RWPE2 (cell line): ENCODE results near the gene CDK5RAP2.

Experiments used
- ATAC-seq: fragments of 200-7000 bp; cut with Tn5 transposase; 3 replicates; pipeline ENCODE4 v1.9.1; 2021; ENCODE audit warnings: low read depth
- DNase-seq: peaks from one replicate; pipeline ENCODE4 v3.0.0-alpha.2; 2020; ENCODE audit warnings: low spot score
- H3K27ac ChIP-seq: fragments of 450-650 bp; 2 replicates; pipeline ENCODE4 v1.5.1; 2017; ENCODE audit warnings: mild to moderate bottlenecking; ENCODE audit not compliant: poor library complexity, severe bottlenecking
- H3K27me3 ChIP-seq: fragments of 250-450 bp; sonication (Bioruptor Pico); 2 replicates; pipeline ENCODE4 v1.5.1; 2021; ENCODE audit warnings: mild to moderate bottlenecking, moderate library complexity; ENCODE audit not compliant: insufficient read depth, poor library complexity, severe bottlenecking
- H3K36me3 ChIP-seq: fragments of 250-450 bp; sonication (Bioruptor Pico); 2 replicates; pipeline ENCODE4 v1.5.1; 2020; ENCODE audit warnings: low read depth, mild to moderate bottlenecking, moderate library complexity
- H3K4me1 ChIP-seq: fragments of 250-450 bp; sonication (Bioruptor Pico); 2 replicates; pipeline ENCODE4 v1.5.1; 2021; ENCODE audit warnings: mild to moderate bottlenecking, moderate library complexity; ENCODE audit not compliant: insufficient read depth, poor library complexity, severe bottlenecking
- H3K4me3 ChIP-seq: fragments of 250-450 bp; sonication (Bioruptor Pico); 2 replicates; pipeline ENCODE4 v1.5.1; 2021; ENCODE audit warnings: mild to moderate bottlenecking, moderate library complexity; ENCODE audit not compliant: severe bottlenecking
- H3K9me3 ChIP-seq: fragments of 250-450 bp; sonication (Bioruptor Pico); 2 replicates; pipeline ENCODE4 v1.5.1; 2021; ENCODE audit warnings: mild to moderate bottlenecking, moderate library complexity; ENCODE audit not compliant: severe bottlenecking
- CTCF ChIP-seq: fragments of 450-650 bp; IDR thresholded peaks from one replicate; pipeline ENCODE4 v1.5.1; 2017; ENCODE audit warnings: mild to moderate bottlenecking, moderate library complexity; ENCODE audit not compliant: poor library complexity, severe bottlenecking

The CDK5RAP2 gene

GRCh38 chr9:120564589-120564988, 15.4 kb downstream of the CDK5RAP2 start:
- ATAC-seq = no peak
- peaks cover 54% of the 10 kb centered on the region for H3K36me3 ChIP-seq
- no peak for DNase-seq
- H3K27me3 ChIP-seq = no peaks in the 10 kb centered on the region
- TF ChIP-seq CTCF = no peak
- H3K9me3 ChIP-seq = no peaks in the 10 kb centered on the region
- H3K4me1 ChIP-seq = no peaks in the 10 kb centered on the region
- H3K27ac ChIP-seq = no peak overlapping the region
- no peak overlapping the region for H3K4me3 ChIP-seq

GRCh38 chr9:120562861-120563443, 17.0 kb downstream of the CDK5RAP2 start:
- TF ChIP-seq CTCF = no peak
- Histone ChIP-seq H3K36me3 (peaks cover 43% of the 10 kb centered on the region), H3K4me3 (no peak overlapping the region), H3K9me3 (no peaks in the 10 kb centered on the region), H3K27me3 (no peaks in the 10 kb centered on the region), H3K27ac (no peak overlapping the region), H3K4me1 (no peaks in the 10 kb centered on the region)
- ATAC-seq (no peak), DNase-seq (no peak)

GRCh38 chr9:120561709-120562108, 18.3 kb downstream of the CDK5RAP2 start:
- Histone ChIP-seq H3K4me1 (no peaks in the 10 kb centered on the region), H3K27me3 (no peaks in the 10 kb centered on the region), H3K4me3 (no peak overlapping the region), H3K27ac (no peak overlapping the region), H3K36me3 (peaks cover 35% of the 10 kb centered on the region), H3K9me3 (no peaks in the 10 kb centered on the region)
- DNase-seq (no peak), ATAC-seq (no peak)
- TF ChIP-seq CTCF = no peak

GRCh38 chr9:120559546-120559945, 20.4 kb downstream of the CDK5RAP2 start:
- no peaks in the 10 kb centered on the region for H3K27me3 ChIP-seq
- no peaks in the 10 kb centered on the region for H3K4me1 ChIP-seq
- no peak overlapping the region for H3K27ac ChIP-seq
- no peak for TF ChIP-seq CTCF
- no peaks in the 10 kb centered on the region for H3K9me3 ChIP-seq
- H3K4me3 ChIP-seq = no peak overlapping the region
- no peak for DNase-seq
- peaks cover 33% of the 10 kb centered on the region for H3K36me3 ChIP-seq
- ATAC-seq = no peak

GRCh38 chr9:120558454-120558853, 21.5 kb downstream of the CDK5RAP2 start:
- ATAC-seq (no peak), DNase-seq (no peak)
- Histone ChIP-seq H3K4me1 (no peaks in the 10 kb centered on the region), H3K4me3 (no peak overlapping the region), H3K27me3 (no peaks in the 10 kb centered on the region), H3K9me3 (no peaks in the 10 kb centered on the region), H3K27ac (no peak overlapping the region), H3K36me3 (peaks cover 31% of the 10 kb centered on the region)
- no peak for TF ChIP-seq CTCF
